Measurements from ENCODE around the gene TENM4.

DNA sequence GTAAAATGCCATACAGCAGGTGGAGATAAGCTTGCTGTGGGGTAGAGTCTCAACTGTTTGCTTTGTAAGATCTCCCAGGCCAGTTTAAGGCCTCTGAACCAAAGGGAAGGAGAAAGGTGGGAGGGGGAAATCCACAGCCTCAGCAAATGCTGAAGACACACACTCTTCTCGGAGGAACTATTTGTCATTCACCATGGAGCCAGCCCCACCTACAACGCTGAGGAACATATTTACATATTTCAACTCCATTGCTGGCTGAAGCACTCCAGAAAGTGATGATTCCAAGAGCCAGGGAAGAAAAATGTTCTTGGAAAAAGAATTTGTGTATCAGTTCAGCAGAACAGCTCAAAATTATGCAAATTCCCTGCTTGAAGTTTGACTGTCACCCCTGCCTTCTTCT, 6.5 kb downstream of the TENM4 start:
- TF ChIP-seq, protein P1, sequence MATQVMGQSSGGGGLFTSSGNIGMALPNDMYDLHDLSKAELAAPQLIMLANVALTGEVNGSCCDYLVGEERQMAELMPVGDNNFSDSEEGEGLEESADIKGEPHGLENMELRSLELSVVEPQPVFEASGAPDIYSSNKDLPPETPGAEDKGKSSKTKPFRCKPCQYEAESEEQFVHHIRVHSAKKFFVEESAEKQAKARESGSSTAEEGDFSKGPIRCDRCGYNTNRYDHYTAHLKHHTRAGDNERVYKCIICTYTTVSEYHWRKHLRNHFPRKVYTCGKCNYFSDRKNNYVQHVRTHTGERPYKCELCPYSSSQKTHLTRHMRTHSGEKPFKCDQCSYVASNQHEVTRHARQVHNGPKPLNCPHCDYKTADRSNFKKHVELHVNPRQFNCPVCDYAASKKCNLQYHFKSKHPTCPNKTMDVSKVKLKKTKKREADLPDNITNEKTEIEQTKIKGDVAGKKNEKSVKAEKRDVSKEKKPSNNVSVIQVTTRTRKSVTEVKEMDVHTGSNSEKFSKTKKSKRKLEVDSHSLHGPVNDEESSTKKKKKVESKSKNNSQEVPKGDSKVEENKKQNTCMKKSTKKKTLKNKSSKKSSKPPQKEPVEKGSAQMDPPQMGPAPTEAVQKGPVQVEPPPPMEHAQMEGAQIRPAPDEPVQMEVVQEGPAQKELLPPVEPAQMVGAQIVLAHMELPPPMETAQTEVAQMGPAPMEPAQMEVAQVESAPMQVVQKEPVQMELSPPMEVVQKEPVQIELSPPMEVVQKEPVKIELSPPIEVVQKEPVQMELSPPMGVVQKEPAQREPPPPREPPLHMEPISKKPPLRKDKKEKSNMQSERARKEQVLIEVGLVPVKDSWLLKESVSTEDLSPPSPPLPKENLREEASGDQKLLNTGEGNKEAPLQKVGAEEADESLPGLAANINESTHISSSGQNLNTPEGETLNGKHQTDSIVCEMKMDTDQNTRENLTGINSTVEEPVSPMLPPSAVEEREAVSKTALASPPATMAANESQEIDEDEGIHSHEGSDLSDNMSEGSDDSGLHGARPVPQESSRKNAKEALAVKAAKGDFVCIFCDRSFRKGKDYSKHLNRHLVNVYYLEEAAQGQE (IDR thresholded peaks at IDR 0.05; ENCODE audit: insufficient read depth in 1 of 2, low read depth in 2 of 2, low read length in 1 of 2), result no peak
- TF ChIP-seq, protein P2, sequence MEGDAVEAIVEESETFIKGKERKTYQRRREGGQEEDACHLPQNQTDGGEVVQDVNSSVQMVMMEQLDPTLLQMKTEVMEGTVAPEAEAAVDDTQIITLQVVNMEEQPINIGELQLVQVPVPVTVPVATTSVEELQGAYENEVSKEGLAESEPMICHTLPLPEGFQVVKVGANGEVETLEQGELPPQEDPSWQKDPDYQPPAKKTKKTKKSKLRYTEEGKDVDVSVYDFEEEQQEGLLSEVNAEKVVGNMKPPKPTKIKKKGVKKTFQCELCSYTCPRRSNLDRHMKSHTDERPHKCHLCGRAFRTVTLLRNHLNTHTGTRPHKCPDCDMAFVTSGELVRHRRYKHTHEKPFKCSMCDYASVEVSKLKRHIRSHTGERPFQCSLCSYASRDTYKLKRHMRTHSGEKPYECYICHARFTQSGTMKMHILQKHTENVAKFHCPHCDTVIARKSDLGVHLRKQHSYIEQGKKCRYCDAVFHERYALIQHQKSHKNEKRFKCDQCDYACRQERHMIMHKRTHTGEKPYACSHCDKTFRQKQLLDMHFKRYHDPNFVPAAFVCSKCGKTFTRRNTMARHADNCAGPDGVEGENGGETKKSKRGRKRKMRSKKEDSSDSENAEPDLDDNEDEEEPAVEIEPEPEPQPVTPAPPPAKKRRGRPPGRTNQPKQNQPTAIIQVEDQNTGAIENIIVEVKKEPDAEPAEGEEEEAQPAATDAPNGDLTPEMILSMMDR (IDR thresholded peaks at IDR 0.05), result no peak
- no peak for TF ChIP-seq POLR2AphosphoS5 (IDR thresholded peaks at IDR 0.05; ENCODE audit: low read depth, low read length)
